Thoracic aorta (tissue), 2 donors: Measurements from ENCODE around the gene RTF2. TPM values are rescaled to one million over a fixed set of nuclear protein-coding genes. Genes with fewer than 3 reads are reported as not detected.

Source experiments
- ATAC-seq: fragments of 150-250 bp; one replicate; pipeline ENCODE4 v1.8.0; 2017; ENCODE audit warnings: low read depth; ENCODE audit not compliant: insufficient number of reproducible peaks, low FRiP score
- DNase-seq: peaks from one replicate; pipeline ENCODE4 v3.0.0-alpha.2; 2020; ENCODE audit warnings: low spot score
- H3K27ac ChIP-seq, 2 donors: fragments of 200-600 bp; sonication (generic); 1 replicate in 1 of 2; 2 replicates in 1 of 2; pipeline ENCODE4 v1.5.1; 2016; ENCODE audit warnings: mild to moderate bottlenecking in 2 of 2, moderate library complexity in 2 of 2
- H3K27me3 ChIP-seq: fragments of 200-600 bp; sonication (generic); replicated peaks from 2 replicates; pipeline ENCODE4 v1.6.0; 2016; ENCODE audit warnings: mild to moderate bottlenecking; ENCODE audit not compliant: insufficient read depth
- H3K36me3 ChIP-seq: fragments of 200-600 bp; sonication (generic); one replicate; pipeline ENCODE4 v1.5.1; 2016
- H3K4me1 ChIP-seq, 2 donors: fragments of 200-600 bp; sonication (generic); 1 replicate in 1 of 2; 2 replicates in 1 of 2; pipeline versions ENCODE4 v1.5.1 to v1.6.0; 2016; ENCODE audit warnings: low read depth in 2 of 2, mild to moderate bottlenecking in 1 of 2; ENCODE audit not compliant: control insufficient read depth in 1 of 2
- H3K4me3 ChIP-seq: fragments of 200-600 bp; sonication (generic); 2 replicates; pipeline ENCODE4 v1.5.1; 2016; ENCODE audit warnings: mild to moderate bottlenecking
- H3K9me3 ChIP-seq: fragments of 200-600 bp; sonication (generic); 2 replicates; pipeline ENCODE4 v1.5.1; 2016
- CTCF ChIP-seq: fragments of 200-600 bp; sonication (generic); IDR thresholded peaks from one replicate; pipeline ENCODE4 v1.5.1; 2019; ENCODE audit warnings: antibody characterized with exemption
- total RNA-seq, 2 donors: library from RNA; depleted of rRNA; stranded (reverse); fragments of >200 nt; gene quantifications; one replicate each; pipeline versions ENCODE4 v1.1.0 to v1.2.3, GENCODE V29; 2016

Gene RTF2
- total RNA-seq, 2 donors from 2014 or later: 70.9 to 71.6 TPM

- Histone ChIP-seq H3K4me3 (no peak overlapping the region), H3K27me3 (no peaks in the 10 kb centered on the region), H3K4me1 (no peaks in the 10 kb centered on the region), H3K36me3 (no peaks in the 10 kb centered on the region), H3K27ac (no peak overlapping the region), H3K9me3 (no peaks in the 10 kb centered on the region)
- DNase-seq (no peak), ATAC-seq (no peak)
- no peak for TF ChIP-seq CTCF
Measured at GRCh38 chr20:56442389-56443365, 25.8 kb upstream of the RTF2 start.

GRCh38 chr20:56443654-56444540 is 24.5 kb upstream of the RTF2 start:
- DNase-seq: no peak
- no peaks in the 10 kb centered on the region for H3K27me3 ChIP-seq
- no peak for TF ChIP-seq CTCF
- H3K4me3 ChIP-seq: no peak overlapping the region
- H3K36me3 ChIP-seq: no peaks in the 10 kb centered on the region
- no peak for ATAC-seq
- H3K9me3 ChIP-seq: no peaks in the 10 kb centered on the region
- H3K4me1 ChIP-seq: no peaks in the 10 kb centered on the region
- H3K27ac ChIP-seq: no peak overlapping the region

GRCh38 chr20:56445130-56445529 is 23.3 kb upstream of the RTF2 start:
- H3K4me3 ChIP-seq: no peak overlapping the region
- no peak overlapping the region for H3K27ac ChIP-seq
- no peaks in the 10 kb centered on the region for H3K4me1 ChIP-seq
- TF ChIP-seq CTCF: no peak
- H3K9me3 ChIP-seq: no peaks in the 10 kb centered on the region
- ATAC-seq (no peak), DNase-seq (no peak)
- H3K27me3 ChIP-seq: no peaks in the 10 kb centered on the region
- H3K36me3 ChIP-seq: no peaks in the 10 kb centered on the region

GRCh38 chr20:56445540-56445939 is 22.9 kb upstream of the RTF2 start:
- Histone ChIP-seq H3K4me1 (no peaks in the 10 kb centered on the region), H3K36me3 (no peaks in the 10 kb centered on the region), H3K9me3 (no peaks in the 10 kb centered on the region), H3K4me3 (no peak overlapping the region), H3K27ac (no peak overlapping the region), H3K27me3 (no peaks in the 10 kb centered on the region)
- no peak for TF ChIP-seq CTCF
- DNase-seq (no peak), ATAC-seq (no peak)

GRCh38 chr20:56447227-56447626 is 21.2 kb upstream of the RTF2 start:
- no peaks in the 10 kb centered on the region for H3K4me1 ChIP-seq
- no peak for TF ChIP-seq CTCF
- no peaks in the 10 kb centered on the region for H3K27me3 ChIP-seq
- no peak overlapping the region for H3K27ac ChIP-seq
- ATAC-seq (no peak), DNase-seq (no peak)
- H3K36me3 ChIP-seq: no peaks in the 10 kb centered on the region
- H3K4me3 ChIP-seq: no peak overlapping the region
- H3K9me3 ChIP-seq: no peaks in the 10 kb centered on the region
